ENCODE data around the gene ITGAD. TPM values are rescaled to one million over a fixed set of nuclear protein-coding genes. Genes with fewer than 3 reads are reported as not detected.

ITGAD gene
- total and polyA plus RNA-seq, 2 of the 13 experiments (the other 11 are each of a cell fraction or from before 2014, with no cell fraction given), result not detected

DNA sequence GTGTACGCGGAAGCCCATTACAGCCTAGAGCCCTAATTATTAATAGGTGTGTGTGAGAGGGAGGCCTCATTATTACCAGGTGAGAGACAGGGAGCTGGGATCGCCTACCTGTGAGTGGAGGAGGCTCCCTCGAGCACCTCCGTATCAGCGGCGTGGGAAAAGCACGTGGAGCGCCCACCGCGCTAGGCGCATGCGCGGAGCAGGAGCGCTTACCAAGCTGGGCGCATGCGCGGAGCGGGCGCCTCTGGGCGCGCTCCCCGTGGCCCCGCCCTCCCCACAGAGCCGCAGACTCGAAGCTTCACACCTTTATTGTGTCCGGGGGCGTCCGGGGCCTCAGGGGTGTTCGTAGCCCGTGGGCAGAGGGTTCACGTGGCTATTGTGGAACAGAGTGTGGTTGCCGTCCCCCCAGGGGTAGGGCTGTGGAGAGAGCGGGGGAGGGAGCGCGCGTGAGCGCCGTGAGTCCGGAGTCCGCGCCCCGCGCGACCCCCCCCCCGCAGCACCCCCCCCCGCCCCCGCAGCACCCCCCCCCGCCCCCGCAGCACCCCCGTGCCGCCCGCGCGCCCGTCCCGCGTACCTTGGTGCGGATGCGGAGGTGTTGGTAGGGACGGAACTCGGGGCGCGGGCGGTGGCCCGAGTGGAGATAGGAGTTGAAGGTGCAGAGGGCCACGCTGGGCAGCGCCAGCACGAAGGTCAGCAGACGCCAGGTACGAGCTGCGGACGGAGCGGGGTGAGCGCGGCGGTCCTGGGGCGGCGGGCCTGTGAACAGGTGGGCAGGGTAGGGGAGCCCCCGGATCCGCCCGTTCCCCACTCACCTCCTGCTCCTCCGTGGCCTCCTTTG is 34.5 kb downstream of the ITGAD start:
- ATAC-seq, result no peak
- no peaks in the 10 kb centered on the region for H4K20me1 ChIP-seq (ENCODE audit: insufficient read depth, low read length)
- DNase-seq (ENCODE audit: low spot score), result no peak
- no peaks in the 10 kb centered on the region for H3K79me2 ChIP-seq (ENCODE audit: insufficient read depth, low read length)
- no peak overlapping the region for H3K4me3 ChIP-seq (replicated peaks in 1 of 3; ENCODE audit: insufficient read depth in 1 of 3, low read depth in 2 of 3, low read length in 3 of 3)
- no peaks in the 10 kb centered on the region for H3K4me1 ChIP-seq (ENCODE audit: insufficient read depth, low read length)
- BruUV-seq (replicated peaks), result no TSS peak
- H3K4me2 ChIP-seq (ENCODE audit: low read depth, low read length), result no peak overlapping the region
- no peak for FAIRE-seq
- intact Hi-C loops (cut with micrococcal nuclease; ENCODE audit: unreplicated experiment) (no loop called here), in situ Hi-C loops (cut with HindIII; ENCODE audit: extremely low pct_ligation_motif_present, low pct_unique_long_range_greater_than_20kb) (loop anchor here (25.0 kb wide), 1 partner anchor 215 kb away; the partner anchor contains the start of genes PYCARD, PYDC1 and TRIM72)
- TF ChIP-seq TBP (CRISPR knock-in tag; IDR thresholded peaks at IDR 0.05), result no peak
- TF ChIP-seq GATAD2A (CRISPR knock-in tag; IDR thresholded peaks at IDR 0.05), result no peak
- TF ChIP-seq NKX3-1 (CRISPR knock-in tag; IDR thresholded peaks at IDR 0.05), result no peak
- TF ChIP-seq PAX8 (CRISPR knock-in tag; IDR thresholded peaks at IDR 0.05; ENCODE audit: borderline replicate concordance), result no peak
- no peak for TF ChIP-seq ZNF569 (CRISPR knock-in tag; IDR thresholded peaks at IDR 0.05; ENCODE audit: borderline replicate concordance)
- TF ChIP-seq ZNF557 (CRISPR knock-in tag; IDR thresholded peaks at IDR 0.05), result no peak
- TF ChIP-seq NR3C1 (CRISPR knock-in tag; IDR thresholded peaks at IDR 0.05), result no peak
- TF ChIP-seq ATRX (CRISPR knock-in tag; IDR thresholded peaks at IDR 0.05; ENCODE audit: borderline replicate concordance), result no peak
- no peak for TF ChIP-seq MIER3 (CRISPR knock-in tag; IDR thresholded peaks at IDR 0.05; ENCODE audit: borderline replicate concordance)
- no peak for TF ChIP-seq ZNF749 (CRISPR knock-in tag; IDR thresholded peaks at IDR 0.05; ENCODE audit: borderline replicate concordance)
- no peak for TF ChIP-seq HINFP (CRISPR knock-in tag; IDR thresholded peaks at IDR 0.05; ENCODE audit: low read depth)
- no peak for TF ChIP-seq NFKBIZ (CRISPR knock-in tag; IDR thresholded peaks at IDR 0.05)
- TF ChIP-seq ZNF512 (CRISPR knock-in tag; IDR thresholded peaks at IDR 0.05), result no peak
- TF ChIP-seq ZNF691 (CRISPR knock-in tag; IDR thresholded peaks at IDR 0.05; ENCODE audit: borderline replicate concordance, low read depth), result no peak
- no peak for TF ChIP-seq ZNF343 (CRISPR knock-in tag; IDR thresholded peaks at IDR 0.05)
- TF ChIP-seq, protein P1, sequence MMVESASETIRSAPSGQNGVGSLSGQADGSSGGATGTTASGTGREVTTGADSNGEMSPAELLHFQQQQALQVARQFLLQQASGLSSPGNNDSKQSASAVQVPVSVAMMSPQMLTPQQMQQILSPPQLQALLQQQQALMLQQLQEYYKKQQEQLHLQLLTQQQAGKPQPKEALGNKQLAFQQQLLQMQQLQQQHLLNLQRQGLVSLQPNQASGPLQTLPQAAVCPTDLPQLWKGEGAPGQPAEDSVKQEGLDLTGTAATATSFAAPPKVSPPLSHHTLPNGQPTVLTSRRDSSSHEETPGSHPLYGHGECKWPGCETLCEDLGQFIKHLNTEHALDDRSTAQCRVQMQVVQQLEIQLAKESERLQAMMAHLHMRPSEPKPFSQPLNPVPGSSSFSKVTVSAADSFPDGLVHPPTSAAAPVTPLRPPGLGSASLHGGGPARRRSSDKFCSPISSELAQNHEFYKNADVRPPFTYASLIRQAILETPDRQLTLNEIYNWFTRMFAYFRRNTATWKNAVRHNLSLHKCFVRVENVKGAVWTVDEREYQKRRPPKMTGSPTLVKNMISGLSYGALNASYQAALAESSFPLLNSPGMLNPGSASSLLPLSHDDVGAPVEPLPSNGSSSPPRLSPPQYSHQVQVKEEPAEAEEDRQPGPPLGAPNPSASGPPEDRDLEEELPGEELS (CRISPR knock-in tag; IDR thresholded peaks at IDR 0.05), result no peak
- no peak for TF ChIP-seq POLR2AphosphoS5 (IDR thresholded peaks at IDR 0.05; ENCODE audit: low read depth, low read length)
- TF ChIP-seq, protein P2, sequence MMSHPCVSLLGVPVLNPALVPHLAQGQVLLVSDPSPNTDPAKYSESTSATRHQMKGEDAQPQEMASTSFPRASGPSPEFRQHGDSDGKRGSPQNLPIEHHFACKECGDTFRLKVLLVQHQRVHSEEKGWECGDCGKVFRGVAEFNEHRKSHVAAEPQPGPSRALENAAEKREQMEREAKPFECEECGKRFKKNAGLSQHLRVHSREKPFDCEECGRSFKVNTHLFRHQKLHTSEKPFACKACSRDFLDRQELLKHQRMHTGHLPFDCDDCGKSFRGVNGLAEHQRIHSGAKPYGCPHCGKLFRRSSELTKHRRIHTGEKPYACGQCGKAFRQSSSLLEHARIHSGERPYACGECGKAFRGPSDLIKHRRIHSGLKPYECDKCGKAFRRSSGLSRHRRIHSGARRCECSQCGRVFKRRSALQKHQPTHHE (CRISPR knock-in tag; IDR thresholded peaks at IDR 0.05; ENCODE audit: borderline replicate concordance), result no peak
- H2AFZ ChIP-seq (ENCODE audit: low read length), result no peak overlapping the region
- ChIA-PET POLR2A (no interaction called here), CTCF (ENCODE audit: low intra/inter-chr PET ratio, low total read pairs) (no interaction called here)
- peaks cover 0 to 19% of the 10 kb centered on the region in 2 experiments; a peak in 4 of 5 replicates for H3K27me3 ChIP-seq (ENCODE audit: control insufficient read depth in 1 of 2, insufficient read depth in 2 of 2, low read length in 2 of 2)
- WGBS (ENCODE audit: low lambda C conversion rate), result 78% methylated on average over 69 of the region's 83 CpGs
- no peak overlapping the region for H3K9ac ChIP-seq (ENCODE audit: insufficient read depth, low read depth, low read length)
- no peaks in the 10 kb centered on the region for H3K9me3 ChIP-seq (ENCODE audit: low read length)
- no peaks in the 10 kb centered on the region for H3K36me3 ChIP-seq (replicated peaks in 1 of 2; ENCODE audit: control insufficient read depth in 1 of 2, insufficient read depth in 2 of 2, low read length in 2 of 2)
- H3K27ac ChIP-seq (ENCODE audit: extremely low read length, insufficient read depth, low read length), result no peak overlapping the region

Data from HepG2 (cell line).